Endothelial cell of umbilical vein (primary cell): ENCODE results near the gene PLXDC2. TPM values are rescaled to one million over a fixed set of nuclear protein-coding genes. Genes with fewer than 3 reads are reported as not detected.

Source experiments
- BruUV-seq: library from RNA; stranded (reverse); fragments of 400-500 nt; replicated peaks from 2 replicates; lab custom pipeline; 2021; lab: Mats Ljungman, UMichigan
- CTCF ChIA-PET: fragments of 300-600, 350-600 bp; sonication (Branson Sonifier 250); formaldehyde crosslinking; loops from one replicate; lab custom pipeline; 2021; ENCODE audit warnings: antibody characterized with exemption, inconsistent platforms; lab: Charles Lee
- POLR2A ChIA-PET: fragments of 300-600, 350-600 bp; sonication (Branson Sonifier 250); formaldehyde crosslinking; loops from one replicate; lab custom pipeline; 2021; ENCODE audit warnings: antibody characterized with exemption, inconsistent platforms; lab: Charles Lee
- DNase-seq: peaks from one replicate; pipeline ENCODE4 v3.0.0-alpha.2; 2011; ENCODE audit warnings: low read depth, low spot score
- FAIRE-seq: peaks from 2 replicates; lab custom pipeline; 2011; peaks lifted over from hg19 to GRCh38; lab: Jason Lieb, UNC
- H2AFZ ChIP-seq: 2 replicates; pipeline ENCODE4 v1.6.0; 2012; ENCODE audit warnings: low read depth, low read length, control low read depth, inconsistent platforms
- H3K27ac ChIP-seq: 2 replicates; pipeline ENCODE4 v1.5.1; 2011; ENCODE audit warnings: low read depth, mild to moderate bottlenecking, control low read depth, low read length, moderate library complexity; ENCODE audit not compliant: insufficient read depth
- H3K27me3 ChIP-seq, 2 experiments: 2 replicates each; pipeline versions ENCODE4 v1.6.0 to v1.6.1; 2011; ENCODE audit warnings: low read length in 2 of 2, mixed read lengths in 1 of 2; ENCODE audit not compliant: control insufficient read depth in 2 of 2, insufficient read depth in 2 of 2
- H3K36me3 ChIP-seq, 2 experiments: 2 replicates in 1 of 2; 3 replicates in 1 of 2; pipeline ENCODE4 v1.5.1; 2011; ENCODE audit warnings: low read length in 2 of 2, mild to moderate bottlenecking in 1 of 2, moderate library complexity in 1 of 2; ENCODE audit not compliant: control insufficient read depth in 2 of 2, insufficient read depth in 2 of 2; ENCODE audit errors: extremely low read depth in 1 of 2
- H3K4me1 ChIP-seq: 3 replicates; pipeline ENCODE4 v1.5.1; 2011; ENCODE audit warnings: mild to moderate bottlenecking, low read length; ENCODE audit not compliant: control insufficient read depth, insufficient read depth; ENCODE audit errors: extremely low read depth
- H3K4me2 ChIP-seq: 2 replicates; pipeline ENCODE4 v1.6.1; 2011; ENCODE audit warnings: low read length, control low read depth, mixed read lengths; ENCODE audit not compliant: insufficient read depth
- H3K4me3 ChIP-seq, 3 experiments: fragments of 200-600 bp in 1 of 3; sonication (generic), shearing (Covaris generic) in 1 of 3; replicated peaks in 1 of 3; 2 replicates each; pipeline ENCODE4 v1.5.1; 2011 to 2016; ENCODE audit warnings: control low read depth in 3 of 3, low read length in 3 of 3, mild to moderate bottlenecking in 2 of 3, inconsistent platforms in 1 of 3, low read depth in 1 of 3, moderate library complexity in 1 of 3; ENCODE audit not compliant: insufficient read depth in 1 of 3
- H3K79me2 ChIP-seq: 2 replicates; pipeline ENCODE4 v1.6.0; 2012; ENCODE audit warnings: low read length, inconsistent platforms; ENCODE audit not compliant: control insufficient read depth, insufficient read depth
- H3K9ac ChIP-seq: replicated peaks from 2 replicates; pipeline ENCODE3; 2011; ENCODE audit warnings: low read length, control low read depth; ENCODE audit not compliant: insufficient read depth; ENCODE audit errors: extremely low read depth
- H3K9me1 ChIP-seq: replicated peaks from 3 replicates; pipeline ENCODE4 v1.6.0; 2011; ENCODE audit warnings: mild to moderate bottlenecking, low read length; ENCODE audit not compliant: control insufficient read depth, insufficient read depth; ENCODE audit errors: extremely low read depth
- H3K9me3 ChIP-seq: replicated peaks from 2 replicates; pipeline ENCODE4 v1.5.1; 2012; ENCODE audit warnings: low read length, inconsistent platforms; ENCODE audit not compliant: control insufficient read depth, insufficient read depth
- H4K20me1 ChIP-seq: replicated peaks from 2 replicates; pipeline ENCODE3; 2011; ENCODE audit warnings: mild to moderate bottlenecking, low read length; ENCODE audit not compliant: control insufficient read depth, insufficient read depth; ENCODE audit errors: extremely low read depth
- CTCF ChIP-seq, 2 donors: IDR thresholded peaks; 1 replicate in 1 of 2; 2 replicates in 1 of 2; pipeline ENCODE4 v1.5.1; 2011; ENCODE audit warnings: low read length in 2 of 2, mild to moderate bottlenecking in 2 of 2, moderate library complexity in 2 of 2, control low read depth in 1 of 2, inconsistent platforms in 1 of 2, low read depth in 1 of 2; ENCODE audit not compliant: insufficient read depth in 1 of 2; ENCODE audit errors: extremely low read depth in 1 of 2
- EZH2 ChIP-seq: IDR thresholded peaks from 2 replicates; pipeline ENCODE4 v1.6.1; 2012; ENCODE audit warnings: borderline replicate concordance, low read depth, mild to moderate bottlenecking, moderate library complexity, low read length, inconsistent platforms; ENCODE audit not compliant: severe bottlenecking
- FOS ChIP-seq: IDR thresholded peaks from 2 replicates; pipeline ENCODE4 v1.6.1; 2011; ENCODE audit warnings: mild to moderate bottlenecking, low read length, moderate library complexity, borderline replicate concordance; ENCODE audit not compliant: insufficient read depth
- GATA2 ChIP-seq: IDR thresholded peaks from 2 replicates; pipeline ENCODE4 v1.7.0; 2011; ENCODE audit warnings: low read depth, mild to moderate bottlenecking, moderate library complexity, mixed read lengths, low read length; ENCODE audit not compliant: insufficient read length, insufficient read depth
- JUN ChIP-seq: IDR thresholded peaks from 2 replicates; pipeline ENCODE4 v1.6.1; 2011; ENCODE audit warnings: borderline replicate concordance, low read depth; ENCODE audit not compliant: insufficient read length, insufficient read depth
- MYC ChIP-seq: IDR thresholded peaks from one replicate; pipeline ENCODE4 v1.6.1; 2011; ENCODE audit warnings: mild to moderate bottlenecking, low read depth, low read length
- POLR2A ChIP-seq: IDR thresholded peaks from 2 replicates; pipeline ENCODE4 v1.6.1; 2012; ENCODE audit warnings: low read depth, mild to moderate bottlenecking, control low read depth, low read length
- POLR2AphosphoS5 ChIP-seq: IDR thresholded peaks from 2 replicates; pipeline ENCODE4 v1.6.1; 2012; ENCODE audit warnings: low read depth, mild to moderate bottlenecking, control low read depth, low read length, moderate library complexity; ENCODE audit not compliant: insufficient read depth
- dilution Hi-C: fragments of 300-500 bp; cut with MboI; formaldehyde crosslinking; loops from one replicate; pipeline ENCODE4 v1.15.0; 2019; ENCODE audit warnings: low sequenced_read_pairs; ENCODE audit not compliant: extremely low pct_ligation_motif_present
- intact Hi-C: fragments of 100-400 bp; cut with micrococcal nuclease; formaldehyde crosslinking; loops from one replicate; pipeline ENCODE4 v1.10.0; 2022
- polyA plus RNA-seq, 4 experiments: library from polyadenylated mRNA; depleted of rRNA in 3 of 4; stranded (reverse) in 3 of 4; unstranded in 1 of 4; fragments of >200 nt; gene quantifications; 2 replicates each; pipeline versions ENCODE4 v1.2.1 to v1.2.3, GENCODE V29; 2011 to 2012; ENCODE audit warnings: missing spikeins in 1 of 4
- total RNA-seq: library from RNA; stranded (reverse); gene quantifications from 2 replicates; pipeline ENCODE4 v1.2.3, GENCODE V29; 2021
- TF ChIP-seq, protein P1 (sequence below): IDR thresholded peaks from 2 replicates; pipeline ENCODE4 v1.6.1; 2011; ENCODE audit not compliant: insufficient read depth, insufficient read length

The PLXDC2 gene
- total and polyA plus RNA-seq, 2 donors (not counting 3 experiments of a cell fraction or from before 2014, with no cell fraction given) = 0.32 to 1.2 TPM

GRCh38 chr10:20195076-20195475 is 378.8 kb downstream of the PLXDC2 start:
- H3K9me1 ChIP-seq = no peaks in the 10 kb centered on the region
- H3K9ac ChIP-seq = no peak overlapping the region
- no peaks in the 10 kb centered on the region for H3K79me2 ChIP-seq
- H4K20me1 ChIP-seq = no peaks in the 10 kb centered on the region
- DNase-seq = no peak
- no peak overlapping the region for H2AFZ ChIP-seq
- no peak overlapping the region for H3K27ac ChIP-seq
- no peaks in the 10 kb centered on the region for H3K4me1 ChIP-seq
- H3K4me2 ChIP-seq = no peak overlapping the region
- ChIA-PET CTCF (no interaction called here), POLR2A (no interaction called here)
- dilution Hi-C loops (no loop called here), intact Hi-C loops (no loop called here)
- no TSS peak for BruUV-seq
- no peak overlapping the region for H3K4me3 ChIP-seq
- TF ChIP-seq, protein P1, sequence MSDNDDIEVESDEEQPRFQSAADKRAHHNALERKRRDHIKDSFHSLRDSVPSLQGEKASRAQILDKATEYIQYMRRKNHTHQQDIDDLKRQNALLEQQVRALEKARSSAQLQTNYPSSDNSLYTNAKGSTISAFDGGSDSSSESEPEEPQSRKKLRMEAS = no peak
- no peak for TF ChIP-seq POLR2AphosphoS5
- TF ChIP-seq EZH2 = no peak
- TF ChIP-seq JUN = no peak
- TF ChIP-seq GATA2 = no peak
- TF ChIP-seq MYC = no peak
- no peak for TF ChIP-seq POLR2A
- TF ChIP-seq CTCF (IDR thresholded peaks at IDR 0.05; ENCODE audit: extremely low read depth in 1 of 2, insufficient read depth in 1 of 2, low read depth in 1 of 2, low read length in 2 of 2) = no peak
- TF ChIP-seq FOS = no peak
- no peaks in the 10 kb centered on the region for H3K9me3 ChIP-seq
- H3K27me3 ChIP-seq = no peaks in the 10 kb centered on the region
- H3K36me3 ChIP-seq = no peaks in the 10 kb centered on the region
- FAIRE-seq = no peak
